ENCODE results near the gene NEURL4.

- no peak for TF ChIP-seq CTCF (IDR thresholded peaks at IDR 0.05; ENCODE audit: low read depth, low read length, missing input control)
- no peak for TF ChIP-seq SP1 (IDR thresholded peaks at IDR 0.05)
- no peak for TF ChIP-seq MAX (IDR thresholded peaks at IDR 0.05)
- no peak for TF ChIP-seq TAF1 (conservative IDR thresholded peaks at IDR 0.05)
- no peak for TF ChIP-seq RAD21 (IDR thresholded peaks at IDR 0.05)
- TF ChIP-seq ZBTB33 (IDR thresholded peaks at IDR 0.05): no peak
- TF ChIP-seq YY1 (IDR thresholded peaks at IDR 0.05): no peak
Observed at GRCh38 chr17:7283471-7284216, 45.5 kb downstream of the NEURL4 start.

All from liver (tissue), 3 donors.